Bronchial epithelial cell (primary cell): ENCODE data around the gene UMOD. TPM values are rescaled to one million over a fixed set of nuclear protein-coding genes. Genes with fewer than 3 reads are reported as not detected.

Experiments used
- DNase-seq: peaks from one replicate; pipeline ENCODE4 v3.0.0-alpha.2; 2010; ENCODE audit warnings: low read depth
- FAIRE-seq: peaks from 2 replicates; lab custom pipeline; 2011; peaks lifted over from hg19 to GRCh38; lab: Jason Lieb, UNC
- H3K27me3 ChIP-seq: 2 replicates; pipeline ENCODE4 v1.5.1; 2011; ENCODE audit warnings: low read length; ENCODE audit not compliant: control insufficient read depth, insufficient read depth
- H3K36me3 ChIP-seq: 2 replicates; pipeline ENCODE4 v1.5.1; 2011; ENCODE audit warnings: low read length; ENCODE audit not compliant: control insufficient read depth, insufficient read depth
- H3K4me3 ChIP-seq: 2 replicates; pipeline ENCODE4 v1.5.1; 2011; ENCODE audit warnings: mild to moderate bottlenecking, low read depth, low read length, control low read depth
- total RNA-seq: library from RNA; depleted of rRNA; stranded (reverse); fragments of >200 nt; gene quantifications from 2 replicates; pipeline ENCODE4 v1.2.1, GENCODE V29; 2014
- TF ChIP-seq, protein P1 (sequence below): IDR thresholded peaks from 2 replicates; pipeline ENCODE4 v1.5.1; 2011; ENCODE audit warnings: mild to moderate bottlenecking, moderate library complexity, low read length, control low read depth, inconsistent platforms; ENCODE audit not compliant: insufficient read depth, severe bottlenecking

UMOD gene
- total RNA-seq, 1 donor from 2014 or later: not detected

DNA sequence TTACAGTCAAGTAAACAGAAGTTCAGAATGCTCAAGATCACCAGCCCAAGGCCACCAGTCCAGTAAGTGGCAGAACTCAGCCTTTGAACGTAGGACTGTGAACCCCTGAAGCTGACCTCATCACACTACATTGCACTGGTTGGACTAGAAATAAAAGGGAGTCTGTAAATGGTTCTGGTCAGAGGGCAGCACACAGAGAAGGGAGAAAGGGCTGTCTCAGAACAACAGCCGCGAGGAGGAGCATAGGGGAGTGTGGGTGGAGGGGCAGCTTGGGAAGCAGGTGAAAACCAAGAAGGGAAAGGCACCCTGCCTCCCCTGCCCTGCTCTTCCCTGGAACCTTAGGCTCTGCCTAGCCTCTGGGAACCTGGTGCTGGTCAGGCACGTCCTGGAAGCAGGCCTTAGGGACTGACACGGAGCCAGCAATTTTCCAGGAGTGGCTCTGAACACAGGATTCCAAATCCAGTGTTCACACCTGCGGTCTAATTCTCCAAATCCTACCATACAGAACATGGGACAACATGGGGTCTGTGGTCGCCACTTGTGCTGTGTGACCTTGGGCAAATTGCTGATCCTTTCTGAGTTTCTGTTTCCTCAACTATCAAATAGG, 45.1 kb upstream of the UMOD start:
- H3K36me3 ChIP-seq: no peaks in the 10 kb centered on the region
- no peak for DNase-seq
- TF ChIP-seq, protein P1, sequence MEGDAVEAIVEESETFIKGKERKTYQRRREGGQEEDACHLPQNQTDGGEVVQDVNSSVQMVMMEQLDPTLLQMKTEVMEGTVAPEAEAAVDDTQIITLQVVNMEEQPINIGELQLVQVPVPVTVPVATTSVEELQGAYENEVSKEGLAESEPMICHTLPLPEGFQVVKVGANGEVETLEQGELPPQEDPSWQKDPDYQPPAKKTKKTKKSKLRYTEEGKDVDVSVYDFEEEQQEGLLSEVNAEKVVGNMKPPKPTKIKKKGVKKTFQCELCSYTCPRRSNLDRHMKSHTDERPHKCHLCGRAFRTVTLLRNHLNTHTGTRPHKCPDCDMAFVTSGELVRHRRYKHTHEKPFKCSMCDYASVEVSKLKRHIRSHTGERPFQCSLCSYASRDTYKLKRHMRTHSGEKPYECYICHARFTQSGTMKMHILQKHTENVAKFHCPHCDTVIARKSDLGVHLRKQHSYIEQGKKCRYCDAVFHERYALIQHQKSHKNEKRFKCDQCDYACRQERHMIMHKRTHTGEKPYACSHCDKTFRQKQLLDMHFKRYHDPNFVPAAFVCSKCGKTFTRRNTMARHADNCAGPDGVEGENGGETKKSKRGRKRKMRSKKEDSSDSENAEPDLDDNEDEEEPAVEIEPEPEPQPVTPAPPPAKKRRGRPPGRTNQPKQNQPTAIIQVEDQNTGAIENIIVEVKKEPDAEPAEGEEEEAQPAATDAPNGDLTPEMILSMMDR: no peak
- no peak for FAIRE-seq
- no peak overlapping the region for H3K4me3 ChIP-seq
- H3K27me3 ChIP-seq: no peaks in the 10 kb centered on the region

DNA sequence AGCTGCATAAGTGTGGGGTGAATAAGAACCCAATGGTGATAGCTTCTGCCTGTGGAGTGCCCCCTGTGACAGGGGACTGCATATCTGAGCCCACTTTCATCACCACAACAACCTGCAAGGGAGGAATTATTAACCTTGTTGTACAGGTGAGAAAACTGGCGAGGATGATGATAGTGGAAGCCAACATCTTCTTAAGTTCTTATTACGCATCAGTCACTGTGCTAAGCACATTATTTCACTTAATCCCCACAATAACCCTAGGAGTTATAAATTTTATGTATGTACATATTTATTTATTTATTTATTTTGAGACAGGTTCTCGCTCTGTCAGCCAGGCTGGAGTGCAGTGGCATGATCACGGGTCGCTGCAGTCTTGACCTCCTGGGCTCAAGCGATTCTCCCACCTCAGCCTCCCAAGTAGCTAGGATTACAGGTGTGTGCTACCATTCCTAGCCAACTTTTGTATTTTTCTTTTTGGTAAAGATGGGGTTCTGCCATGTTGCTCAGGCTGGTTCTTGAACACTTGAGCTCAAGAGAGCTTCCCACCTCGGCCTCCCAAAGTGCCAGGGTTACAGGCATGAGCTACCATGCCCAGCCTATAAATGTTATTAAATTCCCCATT, 44.4 kb upstream of the UMOD start:
- FAIRE-seq: no peak
- Histone ChIP-seq H3K36me3 (no peaks in the 10 kb centered on the region), H3K27me3 (no peaks in the 10 kb centered on the region), H3K4me3 (no peak overlapping the region)
- DNase-seq: no peak
- TF ChIP-seq, protein P1: no peak

GRCh38 chr16:20395946-20396345, 43.4 kb upstream of the UMOD start:
- DNase-seq (no peak), FAIRE-seq (no peak)
- H3K27me3 ChIP-seq: no peaks in the 10 kb centered on the region
- TF ChIP-seq, protein P1: no peak
- H3K4me3 ChIP-seq: no peak overlapping the region
- no peaks in the 10 kb centered on the region for H3K36me3 ChIP-seq

DNA sequence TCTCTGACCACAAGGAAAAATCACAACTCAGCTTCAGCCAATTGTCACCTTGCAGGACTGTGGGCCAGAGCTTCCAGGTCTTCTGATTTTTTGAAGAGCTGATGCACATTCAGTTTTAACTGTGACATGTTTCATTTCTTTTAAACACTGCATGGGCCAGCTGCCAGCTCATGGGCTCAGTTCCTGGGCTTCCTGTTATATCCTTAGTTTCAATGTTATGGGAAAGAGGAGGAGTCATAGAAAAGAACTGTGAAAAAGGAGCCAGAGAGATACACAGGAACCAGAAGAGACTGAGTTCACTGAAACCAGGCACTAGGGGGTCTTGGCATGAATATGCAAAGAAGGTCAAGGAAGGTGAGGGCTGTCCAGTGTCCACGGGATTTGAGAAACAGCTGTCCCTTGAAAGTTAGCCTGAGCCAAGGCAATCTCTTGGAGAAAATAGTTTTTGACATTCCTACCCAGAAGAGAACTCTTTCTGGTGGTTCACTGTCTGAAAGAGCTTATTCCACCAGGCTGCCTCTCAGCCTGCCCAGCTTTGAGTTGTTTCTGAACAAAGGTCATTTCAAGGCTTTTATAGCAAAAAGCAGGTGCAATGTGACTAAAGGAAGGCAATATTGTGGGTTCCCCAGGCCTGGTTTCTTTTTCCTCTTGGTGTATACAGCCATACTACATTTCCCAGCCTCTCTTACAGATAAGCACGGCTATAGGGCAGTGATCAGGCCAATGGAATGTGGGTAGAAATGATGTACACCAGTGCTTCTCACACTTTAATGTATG, 41.5 kb upstream of the UMOD start:
- TF ChIP-seq, protein P1: no peak
- no peaks in the 10 kb centered on the region for H3K36me3 ChIP-seq
- DNase-seq: no peak
- H3K27me3 ChIP-seq: no peaks in the 10 kb centered on the region
- H3K4me3 ChIP-seq: no peak overlapping the region
- no peak for FAIRE-seq

GRCh38 chr16:20391045-20391444, 38.5 kb upstream of the UMOD start:
- FAIRE-seq (no peak), DNase-seq (no peak)
- TF ChIP-seq, protein P1: no peak
- H3K4me3 ChIP-seq: no peak overlapping the region
- H3K36me3 ChIP-seq: no peaks in the 10 kb centered on the region
- H3K27me3 ChIP-seq: no peaks in the 10 kb centered on the region
